Astrocyte (in vitro differentiated cells and primary cell): ENCODE data around the gene PEX11A.

Experiments
- EZH2 ChIP-seq: IDR thresholded peaks from 2 replicates; pipeline ENCODE4 v1.6.1; 2012; ENCODE audit warnings: mild to moderate bottlenecking, low read length, inconsistent platforms; ENCODE audit not compliant: insufficient read depth
- TF ChIP-seq, protein P1 (sequence below): IDR thresholded peaks from 2 replicates; pipeline ENCODE4 v1.5.1; 2011; ENCODE audit warnings: low read depth, mild to moderate bottlenecking, inconsistent platforms, low read length, moderate library complexity; ENCODE audit not compliant: insufficient read depth

DNA sequence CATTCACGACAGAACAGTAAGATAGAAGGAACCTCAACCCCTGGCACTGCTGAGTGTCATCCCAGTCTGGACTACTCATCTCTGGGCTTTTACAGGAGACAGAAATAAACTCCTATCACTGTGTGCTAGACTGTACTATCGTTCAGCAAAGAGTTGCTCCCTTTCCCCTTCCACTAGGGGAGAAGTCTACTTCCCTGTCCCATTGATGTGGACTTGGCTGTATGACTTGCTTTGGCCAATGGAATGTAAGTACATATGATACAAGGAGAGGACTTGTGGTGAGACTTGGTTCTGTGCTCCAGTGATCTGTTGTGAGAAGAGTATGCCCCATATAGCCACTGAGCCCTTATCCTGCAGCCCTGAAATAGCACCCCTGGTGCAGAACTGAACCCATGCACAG lies 30.0 kb downstream of the PEX11A start:
- TF ChIP-seq, protein P1, sequence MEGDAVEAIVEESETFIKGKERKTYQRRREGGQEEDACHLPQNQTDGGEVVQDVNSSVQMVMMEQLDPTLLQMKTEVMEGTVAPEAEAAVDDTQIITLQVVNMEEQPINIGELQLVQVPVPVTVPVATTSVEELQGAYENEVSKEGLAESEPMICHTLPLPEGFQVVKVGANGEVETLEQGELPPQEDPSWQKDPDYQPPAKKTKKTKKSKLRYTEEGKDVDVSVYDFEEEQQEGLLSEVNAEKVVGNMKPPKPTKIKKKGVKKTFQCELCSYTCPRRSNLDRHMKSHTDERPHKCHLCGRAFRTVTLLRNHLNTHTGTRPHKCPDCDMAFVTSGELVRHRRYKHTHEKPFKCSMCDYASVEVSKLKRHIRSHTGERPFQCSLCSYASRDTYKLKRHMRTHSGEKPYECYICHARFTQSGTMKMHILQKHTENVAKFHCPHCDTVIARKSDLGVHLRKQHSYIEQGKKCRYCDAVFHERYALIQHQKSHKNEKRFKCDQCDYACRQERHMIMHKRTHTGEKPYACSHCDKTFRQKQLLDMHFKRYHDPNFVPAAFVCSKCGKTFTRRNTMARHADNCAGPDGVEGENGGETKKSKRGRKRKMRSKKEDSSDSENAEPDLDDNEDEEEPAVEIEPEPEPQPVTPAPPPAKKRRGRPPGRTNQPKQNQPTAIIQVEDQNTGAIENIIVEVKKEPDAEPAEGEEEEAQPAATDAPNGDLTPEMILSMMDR, result no peak
- TF ChIP-seq EZH2, result no peak
